Activated CD4-positive, alpha-beta T cell treated with anti-CD3 and anti-CD28 coated beads, Interleukin-2, Interleukin-4, amounts not matched to agents 100 ng/mL and 50 ng/mL, durations not matched to agents 16 hours and 8 hours (primary cell): Measurements from ENCODE around the gene HRH3.
A peak's percentile ranks its signal among the peaks of the same experiment; 100 is the strongest.

ENCODE experiments used
- DNase-seq: peaks from one replicate; pipeline ENCODE4 v3.0.0-alpha.2; 2020; ENCODE audit warnings: low spot score

HRH3 gene

GRCh38 chr20:62197801-62198200 is 22.3 kb downstream of the HRH3 start:
- DNase-seq: no peak

- DNase-seq: no peak
Observed at GRCh38 chr20:62197311-62197710, 22.8 kb downstream of the HRH3 start.

- no peak for DNase-seq
Observed at GRCh38 chr20:62196286-62196685, 23.8 kb downstream of the HRH3 start.

- no peak for DNase-seq
Observed at GRCh38 chr20:62195736-62196135, 24.3 kb downstream of the HRH3 start.

- no peak for DNase-seq
Observed at GRCh38 chr20:62195075-62195405, 25.0 kb downstream of the HRH3 start.

GRCh38 chr20:62193079-62194025 is 26.7 kb downstream of the HRH3 start:
- no peak for DNase-seq

- DNase-seq: no peak
Observed at GRCh38 chr20:62192635-62193034, 27.4 kb downstream of the HRH3 start.

GRCh38 chr20:62191781-62192559 is 28.1 kb downstream of the HRH3 start:
- no peak for DNase-seq

GRCh38 chr20:62190639-62191411 is 29.3 kb downstream of the HRH3 start:
- DNase-seq: no peak

GRCh38 chr20:62186887-62187866 is 32.9 kb downstream of the HRH3 start:
- no peak for DNase-seq

- no peak for DNase-seq
Observed at GRCh38 chr20:62186096-62186426, 34.0 kb downstream of the HRH3 start.

GRCh38 chr20:62183426-62184142 is 36.5 kb downstream of the HRH3 start:
- DNase-seq: no peak

GRCh38 chr20:62182469-62183425 is 37.3 kb downstream of the HRH3 start, which contains the start of gene MTG2:
Gene MTG2, plus strand, starts transcription at chr20:62183028. Its CDS starts 10,393 bp downstream, at chr20:62193421.
- DNase-seq: peak; percentile 96

GRCh38 chr20:62181808-62182207 is 38.3 kb downstream of the HRH3 start:
- no peak for DNase-seq

- DNase-seq: no peak
Observed at GRCh38 chr20:62179162-62179504, 40.9 kb downstream of the HRH3 start.

GRCh38 chr20:62178316-62179161 is 41.5 kb downstream of the HRH3 start:
- no peak for DNase-seq

- no peak for DNase-seq
Observed at GRCh38 chr20:62177307-62177706, 42.8 kb downstream of the HRH3 start.

GRCh38 chr20:62176866-62177265 is 43.2 kb downstream of the HRH3 start:
- DNase-seq: no peak

GRCh38 chr20:62175711-62176110 is 44.4 kb downstream of the HRH3 start:
- no peak for DNase-seq
